DOHH2 (cell line): Measurements from ENCODE around the gene TMEM41B.
"Not testable (repeated sequence)": the region's sequence is repeated elsewhere in the genome, so short reads cannot be mapped to it uniquely, and the experiment has no call there.

ENCODE experiments used
- EZH2phosphoT487 ChIP-seq: fragments of 200-600 bp; sonication (generic); IDR thresholded peaks from 2 replicates; pipeline ENCODE4 v1.6.1; 2017; ENCODE audit warnings: borderline replicate concordance, mild to moderate bottlenecking, antibody characterized with exemption, low read length, moderate library complexity, mixed read lengths
- TF ChIP-seq, protein P1 (sequence below): fragments of 200-600 bp; sonication (generic); IDR thresholded peaks from one replicate; pipeline ENCODE4 v1.5.1; 2014; ENCODE audit warnings: antibody characterized with exemption, mild to moderate bottlenecking, low read depth, low read length; ENCODE audit not compliant: poor library complexity, severe bottlenecking

GRCh38 chr11:9347779-9348178, 33.4 kb upstream of the TMEM41B start:
- TF ChIP-seq, protein P1, sequence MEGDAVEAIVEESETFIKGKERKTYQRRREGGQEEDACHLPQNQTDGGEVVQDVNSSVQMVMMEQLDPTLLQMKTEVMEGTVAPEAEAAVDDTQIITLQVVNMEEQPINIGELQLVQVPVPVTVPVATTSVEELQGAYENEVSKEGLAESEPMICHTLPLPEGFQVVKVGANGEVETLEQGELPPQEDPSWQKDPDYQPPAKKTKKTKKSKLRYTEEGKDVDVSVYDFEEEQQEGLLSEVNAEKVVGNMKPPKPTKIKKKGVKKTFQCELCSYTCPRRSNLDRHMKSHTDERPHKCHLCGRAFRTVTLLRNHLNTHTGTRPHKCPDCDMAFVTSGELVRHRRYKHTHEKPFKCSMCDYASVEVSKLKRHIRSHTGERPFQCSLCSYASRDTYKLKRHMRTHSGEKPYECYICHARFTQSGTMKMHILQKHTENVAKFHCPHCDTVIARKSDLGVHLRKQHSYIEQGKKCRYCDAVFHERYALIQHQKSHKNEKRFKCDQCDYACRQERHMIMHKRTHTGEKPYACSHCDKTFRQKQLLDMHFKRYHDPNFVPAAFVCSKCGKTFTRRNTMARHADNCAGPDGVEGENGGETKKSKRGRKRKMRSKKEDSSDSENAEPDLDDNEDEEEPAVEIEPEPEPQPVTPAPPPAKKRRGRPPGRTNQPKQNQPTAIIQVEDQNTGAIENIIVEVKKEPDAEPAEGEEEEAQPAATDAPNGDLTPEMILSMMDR = not testable (repeated sequence)
- TF ChIP-seq EZH2phosphoT487 = not testable (repeated sequence)
